Right lung (tissue), 10 donors: Measurements from ENCODE around the gene DRAXIN. TPM values are rescaled to one million over a fixed set of nuclear protein-coding genes. Genes with fewer than 3 reads are reported as not detected.
"Not testable (repeated sequence)": the region's sequence is repeated elsewhere in the genome, so short reads cannot be mapped to it uniquely, and the experiment has no call there.

Experiments
- DNase-seq, 2 donors: peaks; one replicate each; pipeline ENCODE4 v3.0.0-alpha.2; 2013
- long read RNA-seq, 8 donors: transcript quantifications; one replicate each; lab custom pipeline, GENCODE V29; 2026
- polyA plus RNA-seq, 5 donors: library from polyadenylated mRNA; unstranded; fragments of 120-200 nt; gene quantifications; one replicate each; pipeline versions ENCODE4 v1.2.1 to v1.2.3, GENCODE V29; 2013; ENCODE audit warnings: inconsistent platforms in 1 of 5, low replicate concordance in 1 of 5; ENCODE audit not compliant: insufficient read length in 5 of 5, insufficient read depth in 1 of 5

DRAXIN gene, protein sequence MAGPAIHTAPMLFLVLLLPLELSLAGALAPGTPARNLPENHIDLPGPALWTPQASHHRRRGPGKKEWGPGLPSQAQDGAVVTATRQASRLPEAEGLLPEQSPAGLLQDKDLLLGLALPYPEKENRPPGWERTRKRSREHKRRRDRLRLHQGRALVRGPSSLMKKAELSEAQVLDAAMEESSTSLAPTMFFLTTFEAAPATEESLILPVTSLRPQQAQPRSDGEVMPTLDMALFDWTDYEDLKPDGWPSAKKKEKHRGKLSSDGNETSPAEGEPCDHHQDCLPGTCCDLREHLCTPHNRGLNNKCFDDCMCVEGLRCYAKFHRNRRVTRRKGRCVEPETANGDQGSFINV
- polyA plus RNA-seq = 1 to 10 TPM; 1.9 to 2.7 (median 2.2) TPM
- long read RNA-seq, donor 1, full-length matches to known transcripts = 2 of 2 reads
- long read RNA-seq, donor 1, partial matches to known transcripts = 0 of 2 reads
- long read RNA-seq, donor 1, other reads (novel, unspliced or antisense) = 0 of 2 reads
- long read RNA-seq, donor 2 = 0 reads
- long read RNA-seq, donor 3 = 0 reads
- long read RNA-seq, donor 4, partial matches to known transcripts = 14 of 32 reads
- long read RNA-seq, donor 4, other reads (novel, unspliced or antisense) = 18 of 32 reads
- long read RNA-seq, donor 5, full-length matches to known transcripts = 2 of 2 reads
- long read RNA-seq, donor 5, partial matches to known transcripts = 0 of 2 reads
- long read RNA-seq, donor 5, other reads (novel, unspliced or antisense) = 0 of 2 reads
- long read RNA-seq, donor 6 = 0 reads
- long read RNA-seq, donor 7 = 0 reads
- long read RNA-seq, donor 8 = 0 reads

- DNase-seq = peak; percentile 53 to 56
These were observed at the start of gene DRAXIN for GRCh38 chr1:11691302-11691914. Gene DRAXIN (plus strand): TSS chr1:11691710. CDS start chr1:11706259, 14,549 bp downstream.

DNA sequence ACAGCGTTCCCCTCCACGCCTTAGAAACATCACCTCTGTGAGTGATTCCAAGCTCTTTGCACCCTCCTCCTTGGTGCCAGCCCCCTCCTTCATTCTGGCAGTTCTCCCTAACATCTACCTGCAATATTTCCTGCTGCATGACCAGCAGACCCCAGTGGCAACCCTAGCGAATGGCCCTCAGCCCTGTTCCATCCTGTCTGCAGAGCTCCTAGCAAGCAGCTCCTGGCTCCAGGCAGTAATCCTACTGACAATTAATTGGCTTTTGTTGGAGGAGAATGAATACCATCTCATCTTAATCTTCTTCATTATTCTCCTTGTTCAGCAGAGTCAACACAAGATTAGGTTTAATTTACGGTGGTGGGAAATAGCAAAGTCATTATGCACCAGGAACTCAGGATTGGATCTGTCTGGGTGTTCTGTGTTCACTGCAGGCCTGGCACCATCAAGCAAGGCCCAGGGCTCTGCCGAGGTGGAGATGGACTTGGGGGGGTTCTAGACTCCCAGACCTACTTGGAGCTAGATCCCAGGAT is 49.7 kb upstream of the DRAXIN start:
- no peak for DNase-seq

GRCh38 chr1:11642418-11643017 is 49.0 kb upstream of the DRAXIN start:
- DNase-seq = not testable (repeated sequence)

GRCh38 chr1:11643782-11644181 is 47.7 kb upstream of the DRAXIN start:
- DNase-seq = no peak

GRCh38 chr1:11645270-11645669 is 46.2 kb upstream of the DRAXIN start:
- DNase-seq = no peak

GRCh38 chr1:11645670-11646265 is 45.7 kb upstream of the DRAXIN start:
- DNase-seq = peak in 1 of 2 donors; percentile 32

DNA sequence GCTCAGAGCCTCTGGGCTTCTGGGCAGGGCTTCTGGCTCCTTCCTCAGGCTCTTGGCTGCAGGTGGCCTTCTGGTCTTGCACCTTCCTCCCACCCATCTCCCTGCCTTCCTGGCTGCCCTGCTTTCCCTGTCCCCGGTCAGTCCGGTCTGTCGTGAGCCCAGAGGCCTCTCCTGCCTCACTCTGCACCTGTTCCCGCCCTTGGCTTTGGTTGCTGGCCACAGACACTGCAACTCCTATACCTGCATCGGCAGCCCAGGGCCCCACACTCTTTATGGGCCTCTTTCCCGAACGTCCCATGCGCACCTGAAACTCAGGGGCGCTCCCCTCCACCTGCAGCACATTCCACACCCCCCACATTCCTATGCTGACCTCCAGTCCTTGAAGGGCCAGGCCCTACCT is 45.2 kb upstream of the DRAXIN start:
- DNase-seq = no peak

GRCh38 chr1:11647333-11647732 is 44.2 kb upstream of the DRAXIN start:
- no peak for DNase-seq

- no peak for DNase-seq
These were observed 43.5 kb upstream of the DRAXIN start for GRCh38 chr1:11648039-11648438.

DNA sequence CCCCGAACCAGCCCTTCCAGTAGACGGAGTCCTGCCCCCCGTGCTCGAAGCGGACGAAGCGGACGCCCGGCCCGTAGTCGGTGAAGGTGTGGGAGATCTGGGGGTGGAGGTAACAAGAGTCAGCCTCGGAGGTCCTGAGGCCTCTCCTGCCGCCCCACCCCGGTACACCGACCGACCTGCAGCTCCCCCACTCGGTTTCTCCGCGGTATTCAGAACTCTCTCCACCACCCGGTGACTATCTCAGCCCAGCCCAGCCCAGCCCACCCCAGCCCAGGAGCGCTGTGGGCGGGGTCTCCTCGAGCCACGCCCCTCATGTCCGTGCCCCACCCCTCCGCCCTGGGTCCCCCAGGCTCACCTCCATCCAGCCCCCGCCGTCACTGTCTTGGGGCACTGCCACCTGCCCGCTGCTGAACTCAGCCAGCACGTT is 42.8 kb upstream of the DRAXIN start:
- no peak for DNase-seq

DNA sequence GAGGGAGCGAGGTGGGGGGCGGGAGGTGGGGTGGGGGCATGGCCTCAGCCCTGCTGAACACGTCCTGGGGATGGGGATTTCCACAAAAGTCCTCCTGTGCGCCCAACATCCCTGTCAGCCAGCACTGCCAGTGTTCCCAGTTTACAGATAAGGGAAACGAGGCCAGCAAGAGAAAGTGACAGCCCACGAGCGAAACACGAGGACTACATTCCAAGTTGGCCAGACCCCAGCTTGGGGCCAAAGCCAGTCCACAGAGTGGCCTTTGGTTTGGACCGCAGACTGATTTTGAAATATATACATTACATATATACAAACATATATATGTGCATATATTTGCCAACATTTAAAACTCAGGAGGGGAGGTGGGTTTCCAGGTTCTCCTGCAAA is 42.3 kb upstream of the DRAXIN start:
- no peak for DNase-seq

DNA sequence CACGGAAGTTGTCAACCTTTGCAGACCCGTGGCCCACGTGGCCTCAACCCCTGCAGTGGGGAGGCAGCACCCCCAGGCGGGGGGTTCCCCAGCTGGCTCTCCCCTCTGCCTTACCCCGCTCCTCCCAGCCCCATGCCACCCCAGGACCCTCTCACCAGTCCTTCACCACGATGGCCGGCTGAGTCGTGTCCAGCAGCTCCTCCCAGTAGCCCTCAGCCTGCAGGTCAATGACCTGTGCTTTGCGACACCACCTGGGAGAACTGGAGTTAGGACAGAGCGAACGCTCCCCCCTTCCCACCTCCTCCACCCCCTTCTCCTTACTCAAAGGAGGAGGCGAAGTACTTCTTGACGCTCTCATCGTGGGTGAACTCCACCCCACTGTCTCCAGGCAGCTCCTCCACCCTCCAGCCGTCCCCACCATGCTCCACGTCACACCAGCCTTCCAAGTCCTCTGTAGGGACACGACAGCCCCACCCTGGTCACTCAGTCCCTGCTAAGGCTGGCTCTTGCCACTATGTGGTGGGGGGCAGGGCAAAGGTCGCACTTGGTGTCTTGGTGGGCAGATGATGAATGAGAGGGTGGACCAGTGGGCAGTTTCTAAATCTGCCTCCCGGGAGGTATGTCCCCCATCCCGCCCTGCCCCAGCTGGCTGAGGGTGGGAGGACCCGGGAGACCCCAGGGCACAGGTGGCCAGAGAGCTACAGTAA is 41.7 kb upstream of the DRAXIN start:
- no peak for DNase-seq

DNA sequence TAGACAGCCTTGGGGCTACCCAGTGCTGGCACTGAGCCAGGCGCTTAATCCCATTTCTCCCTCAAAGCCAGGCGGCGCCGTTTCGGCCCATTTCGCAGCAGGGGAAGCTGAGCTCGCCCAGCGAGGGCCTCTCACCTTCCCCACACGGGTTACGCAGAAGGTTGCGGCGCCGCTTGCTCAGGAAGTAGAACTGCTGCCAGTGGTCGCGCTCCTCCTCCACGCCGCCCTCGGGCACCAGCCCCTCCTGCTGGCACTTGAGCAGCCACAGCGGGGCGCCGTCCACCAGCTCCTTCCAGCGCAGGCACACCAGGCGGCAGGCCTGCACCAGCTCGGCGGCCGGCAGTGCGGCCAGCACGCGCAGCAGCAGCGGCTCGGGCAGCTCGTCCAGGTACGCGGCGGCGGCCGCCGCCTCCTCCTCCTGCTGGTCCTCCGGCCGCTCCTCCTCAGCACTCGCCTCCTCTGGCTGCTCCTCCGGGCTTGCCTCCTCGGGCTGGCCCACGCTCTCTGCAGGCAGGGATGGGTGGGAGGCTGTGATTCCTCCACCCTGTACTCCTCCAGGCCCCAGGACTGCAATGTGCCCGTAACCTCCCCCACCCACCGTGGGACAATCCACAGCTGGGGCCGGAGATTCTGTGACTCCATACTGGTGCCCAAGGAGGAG is 41.0 kb upstream of the DRAXIN start:
- peak in 1 of 2 donors; percentile 29 for DNase-seq

DNA sequence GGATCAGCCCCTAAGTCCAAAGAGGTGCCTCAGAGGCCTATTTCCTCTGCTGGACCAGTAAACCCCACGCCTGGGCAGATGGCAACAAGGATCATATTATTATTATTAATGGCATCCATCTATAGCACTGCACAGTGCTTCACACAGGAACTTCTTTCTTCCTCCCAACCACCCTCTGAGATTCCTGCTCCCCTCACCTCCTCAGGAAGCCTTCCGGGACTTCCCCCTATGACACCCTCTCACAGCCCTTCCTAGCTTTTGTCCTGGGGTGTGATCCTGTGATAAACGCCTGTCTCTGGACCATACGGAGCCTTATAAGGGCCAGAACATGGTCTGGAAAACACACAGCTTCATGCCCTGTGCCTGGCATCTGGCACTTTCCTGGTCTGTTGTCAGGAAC is 40.5 kb upstream of the DRAXIN start:
- DNase-seq = no peak

- no peak for DNase-seq
These were observed 39.2 kb upstream of the DRAXIN start for GRCh38 chr1:11652203-11652780.

DNA sequence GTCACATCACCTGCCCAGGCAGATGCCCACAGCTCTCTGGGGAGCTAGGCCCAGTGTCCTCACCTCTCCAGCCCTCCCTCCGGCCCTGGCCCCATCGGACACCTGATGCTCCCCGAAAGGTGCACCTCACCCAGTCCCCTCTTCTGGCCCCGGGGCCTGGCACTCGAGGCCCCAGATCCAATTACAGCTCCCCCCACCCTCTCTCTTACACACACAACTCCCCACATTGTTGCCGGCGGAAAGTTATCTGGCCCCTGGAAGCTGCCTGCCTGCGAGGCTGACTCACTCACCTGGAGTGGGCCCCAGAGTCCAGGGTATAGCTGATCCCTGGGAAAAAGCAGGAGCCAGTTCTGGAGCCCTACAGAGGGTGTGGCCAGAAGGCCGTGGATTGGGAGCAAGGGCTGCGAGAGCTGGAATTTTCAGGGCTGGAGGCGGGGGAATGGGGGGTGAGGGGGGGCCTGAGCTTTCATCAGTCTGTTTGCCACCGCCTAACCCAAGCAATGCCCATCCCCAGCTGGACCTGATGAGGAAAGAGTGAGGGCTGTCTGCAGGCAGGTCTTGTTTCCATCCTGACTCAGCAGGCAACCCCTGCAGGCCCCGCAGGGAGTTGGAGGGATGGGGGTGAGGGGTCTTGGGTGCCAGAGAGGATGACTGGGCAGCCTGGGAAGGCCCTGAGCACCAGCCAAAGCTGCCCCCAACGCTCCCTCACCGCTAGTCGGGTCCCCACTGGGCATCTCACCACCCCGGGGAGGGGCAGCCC is 38.2 kb upstream of the DRAXIN start:
- no peak for DNase-seq

DNA sequence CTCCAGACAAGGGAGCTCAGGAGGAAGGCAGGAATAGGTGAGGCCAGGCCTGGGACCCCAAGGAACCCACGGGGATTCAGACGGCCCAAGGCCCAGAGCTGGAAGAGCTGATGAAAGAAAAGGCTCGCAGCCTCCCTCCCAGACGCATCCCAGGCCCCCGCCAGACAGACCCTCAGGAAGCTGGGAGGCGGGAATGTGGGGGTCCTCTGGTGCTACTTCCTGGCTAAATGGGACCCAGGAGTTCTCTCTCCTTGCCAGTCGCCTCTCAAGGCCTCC is 37.7 kb upstream of the DRAXIN start:
- DNase-seq = no peak

DNA sequence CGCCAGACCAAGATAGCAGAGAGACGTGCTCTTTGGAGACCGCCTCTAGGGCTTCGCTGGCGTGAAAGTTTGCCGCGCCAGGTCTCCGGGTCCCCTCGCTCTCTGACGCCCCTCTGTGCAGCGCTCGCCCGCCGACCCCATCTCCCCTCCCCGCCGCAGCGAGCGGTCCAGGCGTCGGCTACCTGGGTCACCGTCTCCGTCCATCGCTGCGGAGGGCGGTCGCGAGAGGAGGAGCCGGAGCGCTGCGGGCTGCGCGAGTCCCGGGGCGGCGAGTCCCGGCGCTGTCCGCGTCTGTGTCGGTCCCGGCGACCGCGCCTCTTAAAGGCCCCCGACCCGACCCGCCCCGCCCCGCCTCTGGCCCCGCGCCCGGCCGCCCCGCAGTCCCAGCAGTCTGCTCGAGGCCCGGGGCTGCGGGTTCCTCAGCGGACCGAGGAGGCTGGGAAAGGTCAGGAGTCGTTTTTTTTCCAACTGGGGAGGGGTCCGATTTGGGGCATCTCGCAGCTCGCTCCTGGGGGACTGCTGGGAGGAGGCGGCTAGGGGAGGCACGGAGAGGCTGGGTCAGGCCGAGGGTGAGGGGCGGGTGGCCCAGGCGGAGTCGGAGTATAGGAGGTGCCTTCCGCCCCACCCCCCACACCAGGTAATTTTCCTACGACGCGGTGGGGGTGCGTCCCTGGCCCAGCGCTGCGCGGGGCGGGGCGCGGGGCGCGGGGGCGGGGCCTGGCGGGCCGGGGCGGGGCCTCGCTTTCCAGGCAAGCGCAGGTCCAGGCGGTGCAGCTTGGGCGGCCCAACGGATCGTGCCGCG is 37.2 kb upstream of the DRAXIN start, which contains the start of the genes FBXO2 and FBXO44:
FBXO2 (minus strand) TSS at position 293 of the 802 bp plus-strand sequence; CDS start at position 204, 89 bp downstream.
FBXO44 (plus strand) TSS at position 741 of the 802 bp plus-strand sequence. CDS start 959 bp downstream, outside the sequence.
- no peak for DNase-seq
